ENCODE results near the gene RPP21.

- TF ChIP-seq POLR2A (IDR thresholded peaks at IDR 0.05) (no peak), EP300 (IDR thresholded peaks at IDR 0.05) (no peak), CTCF (IDR thresholded peaks at IDR 0.05) (no peak)
Measured at GRCh38 chr6:30361661-30362060, 16.7 kb downstream of the RPP21 start.
